ENCODE data around the gene ACR.

- TF ChIP-seq CTCF (IDR thresholded peaks at IDR 0.05) (no peak), POLR2A (IDR thresholded peaks at IDR 0.05) (no peak)
These were observed 16.7 kb upstream of the ACR start for GRCh38 chr22:50721257-50721844.

Measured in testis (tissue), 2 donors.